ENCODE data around the gene MMP25. TPM values are rescaled to one million over a fixed set of nuclear protein-coding genes. Genes with fewer than 3 reads are reported as not detected.

Gene MMP25, protein sequence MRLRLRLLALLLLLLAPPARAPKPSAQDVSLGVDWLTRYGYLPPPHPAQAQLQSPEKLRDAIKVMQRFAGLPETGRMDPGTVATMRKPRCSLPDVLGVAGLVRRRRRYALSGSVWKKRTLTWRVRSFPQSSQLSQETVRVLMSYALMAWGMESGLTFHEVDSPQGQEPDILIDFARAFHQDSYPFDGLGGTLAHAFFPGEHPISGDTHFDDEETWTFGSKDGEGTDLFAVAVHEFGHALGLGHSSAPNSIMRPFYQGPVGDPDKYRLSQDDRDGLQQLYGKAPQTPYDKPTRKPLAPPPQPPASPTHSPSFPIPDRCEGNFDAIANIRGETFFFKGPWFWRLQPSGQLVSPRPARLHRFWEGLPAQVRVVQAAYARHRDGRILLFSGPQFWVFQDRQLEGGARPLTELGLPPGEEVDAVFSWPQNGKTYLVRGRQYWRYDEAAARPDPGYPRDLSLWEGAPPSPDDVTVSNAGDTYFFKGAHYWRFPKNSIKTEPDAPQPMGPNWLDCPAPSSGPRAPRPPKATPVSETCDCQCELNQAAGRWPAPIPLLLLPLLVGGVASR
- 0.09 to 0.17 TPM (median 0.17 TPM) in 3 replicates for polyA plus RNA-seq
- 0.19 TPM for polyA plus RNA-seq (2011; ENCODE audit: low read depth)
- polyA plus RNA-seq (2011; cell fraction: cytosol; rRNA removed), result 0.13 and 0.22 TPM in 2 replicates
- polyA plus RNA-seq (2011; cell fraction: nucleus; rRNA removed), result 0.50 and 0.56 TPM in 2 replicates
- 0.39 and 0.73 TPM in 2 replicates for polyA plus RNA-seq (2012; ENCODE audit: low replicate concordance)
- polyA minus RNA-seq, result 0.20 to 0.29 TPM in 2 of 3 replicates, not detected in the other
- polyA minus RNA-seq (2011; cell fraction: cytosol; rRNA and poly(A)+ RNA removed), result 0.96 TPM
- 0.11 TPM in 1 of 2 replicates, not detected in the other for polyA minus RNA-seq (2011; cell fraction: nucleus; rRNA and poly(A)+ RNA removed)

- Histone ChIP-seq H3K9me3 (ENCODE audit: control insufficient read depth, low read depth, low read length) (no peaks in the 10 kb centered on the region), H2AFZ (ENCODE audit: control insufficient read depth, low read length) (peak within 1 kb of the TSS; percentile 33), H3K27me3 (ENCODE audit: control insufficient read depth, extremely low read depth, insufficient read depth, low read length) (peaks cover 46% of the 10 kb centered on the region), H3K27ac (ENCODE audit: control insufficient read depth, insufficient read depth, low read length) (no peak within 1 kb of the TSS), H3K79me2 (ENCODE audit: control insufficient read depth, insufficient read depth, low read length) (no peaks in the 10 kb centered on the region), H3K9me1 (ENCODE audit: control insufficient read depth, extremely low read depth, insufficient read depth, low read length) (no peaks in the 10 kb centered on the region), H4K20me1 (ENCODE audit: control insufficient read depth, extremely low read depth, insufficient read depth, low read length) (no peaks in the 10 kb centered on the region), H3K9ac (ENCODE audit: control insufficient read depth, extremely low read depth, insufficient read depth, low read length) (peak within 1 kb of the TSS; percentile 44), H3K4me1 (ENCODE audit: control insufficient read depth, extremely low read depth, insufficient read depth, low read length) (no peaks in the 10 kb centered on the region), H3K4me2 (ENCODE audit: control insufficient read depth, extremely low read depth, insufficient read depth, low read depth, low read length) (peak within 1 kb of the TSS; percentile 84), H3K36me3 (ENCODE audit: control insufficient read depth in 2 of 2, extremely low read depth in 1 of 2, insufficient read depth in 2 of 2, low read length in 2 of 2) (no peaks in the 10 kb centered on the region), H3K4me3 (ENCODE audit: control insufficient read depth in 2 of 3, extremely low read depth in 1 of 3, insufficient read depth in 2 of 3, low read depth in 1 of 3, low read length in 3 of 3) (peak within 1 kb of the TSS; percentile 43 to 67 (median 57))
- FAIRE-seq (no peak), DNase-seq (ENCODE audit: low read depth, low spot score) (no peak)
- TF ChIP-seq, protein P1, sequence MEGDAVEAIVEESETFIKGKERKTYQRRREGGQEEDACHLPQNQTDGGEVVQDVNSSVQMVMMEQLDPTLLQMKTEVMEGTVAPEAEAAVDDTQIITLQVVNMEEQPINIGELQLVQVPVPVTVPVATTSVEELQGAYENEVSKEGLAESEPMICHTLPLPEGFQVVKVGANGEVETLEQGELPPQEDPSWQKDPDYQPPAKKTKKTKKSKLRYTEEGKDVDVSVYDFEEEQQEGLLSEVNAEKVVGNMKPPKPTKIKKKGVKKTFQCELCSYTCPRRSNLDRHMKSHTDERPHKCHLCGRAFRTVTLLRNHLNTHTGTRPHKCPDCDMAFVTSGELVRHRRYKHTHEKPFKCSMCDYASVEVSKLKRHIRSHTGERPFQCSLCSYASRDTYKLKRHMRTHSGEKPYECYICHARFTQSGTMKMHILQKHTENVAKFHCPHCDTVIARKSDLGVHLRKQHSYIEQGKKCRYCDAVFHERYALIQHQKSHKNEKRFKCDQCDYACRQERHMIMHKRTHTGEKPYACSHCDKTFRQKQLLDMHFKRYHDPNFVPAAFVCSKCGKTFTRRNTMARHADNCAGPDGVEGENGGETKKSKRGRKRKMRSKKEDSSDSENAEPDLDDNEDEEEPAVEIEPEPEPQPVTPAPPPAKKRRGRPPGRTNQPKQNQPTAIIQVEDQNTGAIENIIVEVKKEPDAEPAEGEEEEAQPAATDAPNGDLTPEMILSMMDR (optimal IDR thresholded peaks at IDR 0.05 in 1 of 3, IDR thresholded peaks at IDR 0.05 in 1 of 3, conservative IDR thresholded peaks at IDR 0.05 in 1 of 3; ENCODE audit: extremely low read depth in 1 of 3, insufficient read depth in 2 of 3, low read length in 3 of 3), result no peak
- peak; percentile 85 for TF ChIP-seq EZH2 (IDR thresholded peaks at IDR 0.05; ENCODE audit: low read length)
- dilution Hi-C loops (cut with MboI; ENCODE audit: extremely low pct_ligation_motif_present, low sequenced_read_pairs), result no loop called here
Observed at GRCh38 chr16:3045758-3046640, at the start of gene MMP25. MMP25 (plus strand) TSS chr16:3046561; CDS start chr16:3046918, 357 bp downstream.

GRCh38 chr16:2999929-3000328, 46.4 kb upstream of the MMP25 start:
- Histone ChIP-seq H2AFZ (ENCODE audit: control insufficient read depth, low read length) (no peak overlapping the region), H3K4me2 (ENCODE audit: control insufficient read depth, extremely low read depth, insufficient read depth, low read depth, low read length) (no peak overlapping the region), H3K9me3 (ENCODE audit: control insufficient read depth, low read depth, low read length) (no peaks in the 10 kb centered on the region), H3K9me1 (ENCODE audit: control insufficient read depth, extremely low read depth, insufficient read depth, low read length) (no peaks in the 10 kb centered on the region), H3K9ac (ENCODE audit: control insufficient read depth, extremely low read depth, insufficient read depth, low read length) (no peak overlapping the region), H4K20me1 (ENCODE audit: control insufficient read depth, extremely low read depth, insufficient read depth, low read length) (no peaks in the 10 kb centered on the region), H3K4me1 (ENCODE audit: control insufficient read depth, extremely low read depth, insufficient read depth, low read length) (peaks cover 10% of the 10 kb centered on the region), H3K27me3 (ENCODE audit: control insufficient read depth, extremely low read depth, insufficient read depth, low read length) (no peaks in the 10 kb centered on the region), H3K36me3 (ENCODE audit: control insufficient read depth in 2 of 2, extremely low read depth in 1 of 2, insufficient read depth in 2 of 2, low read length in 2 of 2) (no peaks in the 10 kb centered on the region), H3K79me2 (ENCODE audit: control insufficient read depth, insufficient read depth, low read length) (no peaks in the 10 kb centered on the region), H3K27ac (ENCODE audit: control insufficient read depth, insufficient read depth, low read length) (no peak overlapping the region), H3K4me3 (ENCODE audit: control insufficient read depth in 2 of 3, extremely low read depth in 1 of 3, insufficient read depth in 2 of 3, low read depth in 1 of 3, low read length in 3 of 3) (no peak overlapping the region)
- dilution Hi-C loops (cut with MboI; ENCODE audit: extremely low pct_ligation_motif_present, low sequenced_read_pairs), result no loop called here
- TF ChIP-seq EZH2 (IDR thresholded peaks at IDR 0.05; ENCODE audit: low read length), result no peak
- TF ChIP-seq, protein P1 (optimal IDR thresholded peaks at IDR 0.05 in 1 of 3, IDR thresholded peaks at IDR 0.05 in 1 of 3, conservative IDR thresholded peaks at IDR 0.05 in 1 of 3; ENCODE audit: extremely low read depth in 1 of 3, insufficient read depth in 2 of 3, low read length in 3 of 3), result no peak
- FAIRE-seq (no peak), DNase-seq (ENCODE audit: low read depth, low spot score) (no peak)

All from keratinocyte (primary cell).